HepG2 (cell line): Measurements from ENCODE around the gene CPXM2. TPM values are rescaled to one million over a fixed set of nuclear protein-coding genes. Genes with fewer than 3 reads are reported as not detected.

Source experiments
- ATAC-seq: fragments of 200-7000 bp; cut with Tn5 transposase; 3 replicates; pipeline ENCODE4 v1.9.1; 2020; ENCODE audit warnings: mild to moderate bottlenecking, moderate library complexity
- BruUV-seq: library from RNA; stranded (reverse); fragments of 400-500 nt; replicated peaks from 2 replicates; lab custom pipeline; 2021; lab: Mats Ljungman, UMichigan
- CTCF ChIA-PET: fragments of 300-600 bp; formaldehyde crosslinking; extraction: SDS; loops from one replicate; lab custom pipeline; 2021; ENCODE audit warnings: low total read pairs, inconsistent platforms, low intra/inter-chr PET ratio; lab: Yijun Ruan, JAX
- POLR2A ChIA-PET: fragments of 350-600 bp; sonication (Branson Sonifier 250); formaldehyde crosslinking; loops from one replicate; lab custom pipeline; 2020; ENCODE audit warnings: antibody characterized with exemption, inconsistent platforms; lab: Yijun Ruan, JAX
- DNase-seq: peaks from one replicate; pipeline ENCODE4 v3.0.0-alpha.2; 2015; ENCODE audit warnings: low spot score
- FAIRE-seq: peaks from 3 replicates; lab custom pipeline; 2011; peaks lifted over from hg19 to GRCh38; lab: Jason Lieb, UNC
- H2AFZ ChIP-seq: one replicate; pipeline ENCODE4 v1.6.1; 2011; ENCODE audit warnings: low read length, inconsistent platforms
- H3K27ac ChIP-seq: fragments of 300-600 bp; 3 replicates; pipeline ENCODE4 v1.8.0; 2011; ENCODE audit warnings: mixed run types, mild to moderate bottlenecking, mixed read lengths, low read length, inconsistent platforms; ENCODE audit not compliant: insufficient read depth; ENCODE audit errors: extremely low read length
- H3K27me3 ChIP-seq, 2 experiments: fragments of 200-600 bp in 1 of 2; 2 replicates in 1 of 2; 3 replicates in 1 of 2; pipeline versions ENCODE4 v1.6.0 to v1.8.0; 2011; ENCODE audit warnings: low read length in 2 of 2, mild to moderate bottlenecking in 2 of 2, moderate library complexity in 2 of 2, inconsistent platforms in 1 of 2; ENCODE audit not compliant: insufficient read depth in 2 of 2, control insufficient read depth in 1 of 2
- H3K36me3 ChIP-seq, 2 experiments: fragments of 200-600 bp in 1 of 2; replicated peaks in 1 of 2; 2 replicates in 1 of 2; 3 replicates in 1 of 2; pipeline versions ENCODE4 v1.5.1 to v1.8.0; 2011; ENCODE audit warnings: low read length in 2 of 2, inconsistent platforms in 1 of 2; ENCODE audit not compliant: insufficient read depth in 2 of 2, control insufficient read depth in 1 of 2
- H3K4me1 ChIP-seq: 2 replicates; pipeline ENCODE4 v1.5.1; 2012; ENCODE audit warnings: low read length, inconsistent platforms; ENCODE audit not compliant: insufficient read depth
- H3K4me2 ChIP-seq: 2 replicates; pipeline ENCODE4 v1.6.0; 2011; ENCODE audit warnings: low read depth, low read length, inconsistent platforms
- H3K4me3 ChIP-seq, 3 experiments: fragments of 200-600 bp in 1 of 3; sonication (generic), shearing (Covaris generic) in 1 of 3; replicated peaks in 1 of 3; 2 replicates each; pipeline ENCODE4 v1.5.1; 2011 to 2016; ENCODE audit warnings: low read length in 3 of 3, inconsistent platforms in 2 of 3, low read depth in 2 of 3, mild to moderate bottlenecking in 2 of 3, control low read depth in 1 of 3, mixed read lengths in 1 of 3; ENCODE audit not compliant: insufficient read depth in 1 of 3
- H3K79me2 ChIP-seq: one replicate; pipeline ENCODE4 v1.6.1; 2011; ENCODE audit warnings: low read length, inconsistent platforms; ENCODE audit not compliant: insufficient read depth
- H3K9ac ChIP-seq: 2 replicates; pipeline ENCODE4 v1.6.0; 2011; ENCODE audit warnings: mild to moderate bottlenecking, low read depth, low read length, inconsistent platforms; ENCODE audit not compliant: insufficient read depth
- H3K9me3 ChIP-seq: 2 replicates; pipeline ENCODE4 v1.5.1; 2012; ENCODE audit warnings: mild to moderate bottlenecking, low read length
- H4K20me1 ChIP-seq: 2 replicates; pipeline ENCODE4 v1.6.0; 2011; ENCODE audit warnings: inconsistent platforms, mild to moderate bottlenecking, low read length, moderate library complexity; ENCODE audit not compliant: insufficient read depth
- ATF7-NPFF ChIP-seq: sonication (generic); formaldehyde crosslinking; IDR thresholded peaks from 2 replicates; pipeline ENCODE4 v1.8.1; 2023; ENCODE audit warnings: mild to moderate bottlenecking, low read depth, missing genetic modification reagents, moderate library complexity
- CEBPG ChIP-seq: IDR thresholded peaks from 2 replicates; pipeline ENCODE4 v1.6.1; 2016
- ETV5 ChIP-seq: IDR thresholded peaks from 2 replicates; pipeline ENCODE4 v1.6.1; 2018; ENCODE audit warnings: missing biosample characterization, missing genetic modification reagents, inconsistent platforms, borderline replicate concordance
- GATA4 ChIP-seq: sonication (generic); IDR thresholded peaks from 2 replicates; pipeline ENCODE4 v1.6.1; 2016; ENCODE audit warnings: antibody characterized with exemption, low read depth, borderline replicate concordance
- HDAC1 ChIP-seq: sonication (generic); formaldehyde crosslinking; IDR thresholded peaks from 2 replicates; pipeline ENCODE4 v1.5.1; 2020; ENCODE audit warnings: mild to moderate bottlenecking, missing genetic modification reagents
- KLF11 ChIP-seq: IDR thresholded peaks from 2 replicates; pipeline ENCODE4 v1.6.1; 2016; ENCODE audit warnings: missing compliant biosample characterization
- MBD4 ChIP-seq: IDR thresholded peaks from 2 replicates; pipeline ENCODE4 v1.6.1; 2012; ENCODE audit warnings: low read length, inconsistent platforms, borderline replicate concordance
- REPIN1 ChIP-seq: sonication (generic); formaldehyde crosslinking; IDR thresholded peaks from 2 replicates; pipeline ENCODE4 v1.8.0; 2022; ENCODE audit warnings: missing genetic modification reagents, low read depth, mild to moderate bottlenecking, borderline replicate concordance
- SP5 ChIP-seq: IDR thresholded peaks from 2 replicates; pipeline ENCODE4 v1.6.1; 2016; ENCODE audit warnings: low read depth, borderline replicate concordance
- TRIM24 ChIP-seq: sonication (generic); formaldehyde crosslinking; IDR thresholded peaks from 2 replicates; pipeline ENCODE4 v1.8.0; 2022; ENCODE audit warnings: mild to moderate bottlenecking, missing genetic modification reagents
- ZNF556 ChIP-seq: sonication (generic); formaldehyde crosslinking; IDR thresholded peaks from 2 replicates; pipeline ENCODE4 v1.4.0; 2020; ENCODE audit warnings: mild to moderate bottlenecking, missing genetic modification reagents, borderline replicate concordance
- WGBS: methylation state at CpG from one replicate; pipeline ENCODE4 v1.1.6; 2017; ENCODE audit warnings: low lambda C conversion rate; 5-methylcytosine and 5-hydroxymethylcytosine counted together
- in situ Hi-C: cut with HindIII; loops from 2 replicates; pipeline ENCODE4 v1.10.0; 2017; ENCODE audit warnings: low pct_unique_long_range_greater_than_20kb; ENCODE audit not compliant: extremely low pct_ligation_motif_present
- intact Hi-C: fragments of 100-400 bp; cut with micrococcal nuclease; formaldehyde crosslinking; loops from one replicate; pipeline ENCODE4 v1.10.0; 2022; ENCODE audit not compliant: unreplicated experiment
- polyA plus RNA-seq, 8 experiments: library from polyadenylated mRNA; depleted of rRNA in 3 of 8; stranded (reverse) in 7 of 8; unstranded in 1 of 8; fragments of >200 nt; fragmentation: Illumina TruSeq in 4 of 8; extraction: Trizol in 4 of 8; gene quantifications; 2 replicates each; pipeline versions ENCODE4 v1.2.1 to v1.2.3, GENCODE V29; 2011 to 2016; ENCODE audit warnings: low read depth in 4 of 8, missing spikeins in 1 of 8, mixed read lengths in 1 of 8; ENCODE audit not compliant: insufficient read depth in 1 of 8
- total RNA-seq, 5 experiments: library from RNA; depleted of rRNA; stranded (reverse); fragments of >200 nt; fragmentation: Illumina TruSeq; extraction: Trizol; gene quantifications; 2 replicates each; pipeline ENCODE4 v1.2.3, GENCODE V29; 2016; ENCODE audit warnings: low read depth in 1 of 5
- TF ChIP-seq, protein P1 (sequence below): fragments of 450-650 bp; IDR thresholded peaks from 2 replicates; pipeline ENCODE4 v1.6.1; 2017
- TF ChIP-seq, protein P2 (sequence below): sonication (generic); formaldehyde crosslinking; IDR thresholded peaks from 2 replicates; pipeline ENCODE4 v1.5.0; 2020; ENCODE audit warnings: mild to moderate bottlenecking, low read depth, missing genetic modification reagents, borderline replicate concordance
- TF ChIP-seq, protein P3 (sequence below): sonication (generic); formaldehyde crosslinking; IDR thresholded peaks from 2 replicates; pipeline ENCODE4 v1.4.0; 2020; ENCODE audit warnings: missing genetic modification reagents, borderline replicate concordance
- TF ChIP-seq, protein P4 (sequence below): sonication (generic); formaldehyde crosslinking; IDR thresholded peaks from 2 replicates; pipeline ENCODE4 v1.5.1; 2020; ENCODE audit warnings: mild to moderate bottlenecking, moderate library complexity, missing genetic modification reagents
- TF ChIP-seq, protein P5 (sequence below): sonication (generic); formaldehyde crosslinking; IDR thresholded peaks from 2 replicates; pipeline ENCODE4 v1.5.0; 2020; ENCODE audit warnings: missing genetic modification reagents

The CPXM2 gene
- total and polyA plus RNA-seq, 2 of the 13 experiments (the other 11 are each of a cell fraction or from before 2014, with no cell fraction given) = 0.03 TPM; not detected in 1

DNA sequence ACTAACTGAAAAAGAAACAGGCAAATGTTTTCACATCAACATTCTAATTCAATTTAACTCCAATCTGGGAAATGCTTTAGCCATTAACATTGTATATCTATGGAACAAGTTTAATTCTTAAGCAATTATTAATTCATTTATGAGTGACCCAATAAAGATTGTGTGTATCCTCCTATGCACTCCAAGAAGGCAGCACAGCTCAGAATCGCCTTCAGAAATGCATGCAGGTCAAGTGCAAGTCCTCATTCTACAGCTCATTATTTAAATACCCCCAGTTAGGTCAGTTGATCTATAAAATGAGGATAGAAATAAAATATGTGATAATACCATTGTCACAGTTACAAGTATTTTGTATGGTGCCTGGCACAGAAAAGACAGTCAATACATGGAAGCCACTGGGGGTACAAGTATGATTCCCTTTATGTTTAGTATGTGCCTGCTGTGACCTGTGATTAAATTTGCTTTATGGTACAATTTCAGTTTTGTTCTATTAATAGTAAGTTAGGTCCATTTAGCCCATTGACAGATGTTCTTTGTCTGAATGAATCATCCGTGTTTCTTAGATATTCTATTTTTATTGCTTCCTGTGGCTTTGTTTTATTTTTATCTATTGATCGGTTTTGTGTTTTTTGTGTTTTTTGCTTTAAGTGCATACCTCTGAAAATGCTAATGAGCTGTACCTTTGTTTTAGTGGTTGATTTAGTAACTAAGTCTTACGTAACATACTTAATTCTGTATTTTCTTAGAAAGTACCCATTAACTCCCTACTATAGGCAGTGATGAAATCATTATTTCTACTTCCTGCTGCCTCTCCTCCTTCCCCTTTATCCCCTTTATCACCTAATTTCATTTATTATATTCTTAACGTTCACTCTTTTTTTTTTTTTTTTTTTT, 42.8 kb downstream of the CPXM2 start:
- ATAC-seq (no peak), FAIRE-seq (no peak), DNase-seq (no peak)
- intact Hi-C loops (no loop called here), in situ Hi-C loops (no loop called here)
- CTCF ChIA-PET = no interaction called here
- 25% methylated on average over 5 of the region's 5 CpGs for WGBS
- no peaks in the 10 kb centered on the region for H3K9me3 ChIP-seq
- BruUV-seq = no TSS peak
- H3K4me3 ChIP-seq = no peak overlapping the region
- H4K20me1 ChIP-seq = 0 out of 2 replicates have a peak, but pooled peaks cover 3% of the 10 kb centered on the region
- H3K27me3 ChIP-seq = peaks cover 3 to 7% of the 10 kb centered on the region in 2 experiments; a peak in 2 of 5 replicates
- H3K27ac ChIP-seq = no peak overlapping the region
- no peak overlapping the region for H2AFZ ChIP-seq
- no peaks in the 10 kb centered on the region for H3K79me2 ChIP-seq
- no peaks in the 10 kb centered on the region for H3K4me1 ChIP-seq
- POLR2A ChIA-PET = no interaction called here
- H3K4me2 ChIP-seq = no peak overlapping the region
- H3K36me3 ChIP-seq = no peaks in the 10 kb centered on the region
- no peak overlapping the region for H3K9ac ChIP-seq
- TF ChIP-seq, protein P1, sequence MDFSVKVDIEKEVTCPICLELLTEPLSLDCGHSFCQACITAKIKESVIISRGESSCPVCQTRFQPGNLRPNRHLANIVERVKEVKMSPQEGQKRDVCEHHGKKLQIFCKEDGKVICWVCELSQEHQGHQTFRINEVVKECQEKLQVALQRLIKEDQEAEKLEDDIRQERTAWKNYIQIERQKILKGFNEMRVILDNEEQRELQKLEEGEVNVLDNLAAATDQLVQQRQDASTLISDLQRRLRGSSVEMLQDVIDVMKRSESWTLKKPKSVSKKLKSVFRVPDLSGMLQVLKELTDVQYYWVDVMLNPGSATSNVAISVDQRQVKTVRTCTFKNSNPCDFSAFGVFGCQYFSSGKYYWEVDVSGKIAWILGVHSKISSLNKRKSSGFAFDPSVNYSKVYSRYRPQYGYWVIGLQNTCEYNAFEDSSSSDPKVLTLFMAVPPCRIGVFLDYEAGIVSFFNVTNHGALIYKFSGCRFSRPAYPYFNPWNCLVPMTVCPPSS = no peak
- TF ChIP-seq, protein P2, sequence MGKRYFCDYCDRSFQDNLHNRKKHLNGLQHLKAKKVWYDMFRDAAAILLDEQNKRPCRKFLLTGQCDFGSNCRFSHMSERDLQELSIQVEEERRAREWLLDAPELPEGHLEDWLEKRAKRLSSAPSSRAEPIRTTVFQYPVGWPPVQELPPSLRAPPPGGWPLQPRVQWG (CRISPR knock-in tag) = no peak
- TF ChIP-seq HDAC1 (CRISPR knock-in tag) (no peak), KLF11 (no peak), SP5 (CRISPR knock-in tag) (no peak), MBD4 (no peak), CEBPG (no peak), REPIN1 (no peak), ZNF556 (CRISPR knock-in tag) (no peak), ETV5 (CRISPR knock-in tag) (no peak), ATF7-NPFF (CRISPR knock-in tag) (no peak), GATA4 (no peak), TRIM24 (CRISPR knock-in tag) (no peak)
- TF ChIP-seq, protein P3, sequence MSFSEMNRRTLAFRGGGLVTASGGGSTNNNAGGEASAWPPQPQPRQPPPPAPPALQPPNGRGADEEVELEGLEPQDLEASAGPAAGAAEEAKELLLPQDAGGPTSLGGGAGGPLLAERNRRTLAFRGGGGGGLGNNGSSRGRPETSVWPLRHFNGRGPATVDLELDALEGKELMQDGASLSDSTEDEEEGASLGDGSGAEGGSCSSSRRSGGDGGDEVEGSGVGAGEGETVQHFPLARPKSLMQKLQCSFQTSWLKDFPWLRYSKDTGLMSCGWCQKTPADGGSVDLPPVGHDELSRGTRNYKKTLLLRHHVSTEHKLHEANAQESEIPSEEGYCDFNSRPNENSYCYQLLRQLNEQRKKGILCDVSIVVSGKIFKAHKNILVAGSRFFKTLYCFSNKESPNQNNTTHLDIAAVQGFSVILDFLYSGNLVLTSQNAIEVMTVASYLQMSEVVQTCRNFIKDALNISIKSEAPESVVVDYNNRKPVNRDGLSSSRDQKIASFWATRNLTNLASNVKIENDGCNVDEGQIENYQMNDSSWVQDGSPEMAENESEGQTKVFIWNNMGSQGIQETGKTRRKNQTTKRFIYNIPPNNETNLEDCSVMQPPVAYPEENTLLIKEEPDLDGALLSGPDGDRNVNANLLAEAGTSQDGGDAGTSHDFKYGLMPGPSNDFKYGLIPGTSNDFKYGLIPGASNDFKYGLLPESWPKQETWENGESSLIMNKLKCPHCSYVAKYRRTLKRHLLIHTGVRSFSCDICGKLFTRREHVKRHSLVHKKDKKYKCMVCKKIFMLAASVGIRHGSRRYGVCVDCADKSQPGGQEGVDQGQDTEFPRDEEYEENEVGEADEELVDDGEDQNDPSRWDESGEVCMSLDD (CRISPR knock-in tag) = no peak
- TF ChIP-seq, protein P4, sequence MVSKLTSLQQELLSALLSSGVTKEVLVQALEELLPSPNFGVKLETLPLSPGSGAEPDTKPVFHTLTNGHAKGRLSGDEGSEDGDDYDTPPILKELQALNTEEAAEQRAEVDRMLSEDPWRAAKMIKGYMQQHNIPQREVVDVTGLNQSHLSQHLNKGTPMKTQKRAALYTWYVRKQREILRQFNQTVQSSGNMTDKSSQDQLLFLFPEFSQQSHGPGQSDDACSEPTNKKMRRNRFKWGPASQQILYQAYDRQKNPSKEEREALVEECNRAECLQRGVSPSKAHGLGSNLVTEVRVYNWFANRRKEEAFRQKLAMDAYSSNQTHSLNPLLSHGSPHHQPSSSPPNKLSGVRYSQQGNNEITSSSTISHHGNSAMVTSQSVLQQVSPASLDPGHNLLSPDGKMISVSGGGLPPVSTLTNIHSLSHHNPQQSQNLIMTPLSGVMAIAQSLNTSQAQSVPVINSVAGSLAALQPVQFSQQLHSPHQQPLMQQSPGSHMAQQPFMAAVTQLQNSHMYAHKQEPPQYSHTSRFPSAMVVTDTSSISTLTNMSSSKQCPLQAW (CRISPR knock-in tag) = no peak
- TF ChIP-seq, protein P5, sequence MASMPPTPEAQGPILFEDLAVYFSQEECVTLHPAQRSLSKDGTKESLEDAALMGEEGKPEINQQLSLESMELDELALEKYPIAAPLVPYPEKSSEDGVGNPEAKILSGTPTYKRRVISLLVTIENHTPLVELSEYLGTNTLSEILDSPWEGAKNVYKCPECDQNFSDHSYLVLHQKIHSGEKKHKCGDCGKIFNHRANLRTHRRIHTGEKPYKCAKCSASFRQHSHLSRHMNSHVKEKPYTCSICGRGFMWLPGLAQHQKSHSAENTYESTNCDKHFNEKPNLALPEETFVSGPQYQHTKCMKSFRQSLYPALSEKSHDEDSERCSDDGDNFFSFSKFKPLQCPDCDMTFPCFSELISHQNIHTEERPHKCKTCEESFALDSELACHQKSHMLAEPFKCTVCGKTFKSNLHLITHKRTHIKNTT (CRISPR knock-in tag) = no peak
